ENCODE measurements around the gene ZBTB37.
"Not testable (repeated sequence)": the region's sequence is repeated elsewhere in the genome, so short reads cannot be mapped to it uniquely, and the experiment has no call there.

ZBTB37 gene

GRCh38 chr1:173866413-173867115, 1.6 kb upstream of the ZBTB37 start:
- no peak for DNase-seq

- DNase-seq = no peak
Observed at GRCh38 chr1:173867141-173867752, 933 bp upstream of the ZBTB37 start.

DNA sequence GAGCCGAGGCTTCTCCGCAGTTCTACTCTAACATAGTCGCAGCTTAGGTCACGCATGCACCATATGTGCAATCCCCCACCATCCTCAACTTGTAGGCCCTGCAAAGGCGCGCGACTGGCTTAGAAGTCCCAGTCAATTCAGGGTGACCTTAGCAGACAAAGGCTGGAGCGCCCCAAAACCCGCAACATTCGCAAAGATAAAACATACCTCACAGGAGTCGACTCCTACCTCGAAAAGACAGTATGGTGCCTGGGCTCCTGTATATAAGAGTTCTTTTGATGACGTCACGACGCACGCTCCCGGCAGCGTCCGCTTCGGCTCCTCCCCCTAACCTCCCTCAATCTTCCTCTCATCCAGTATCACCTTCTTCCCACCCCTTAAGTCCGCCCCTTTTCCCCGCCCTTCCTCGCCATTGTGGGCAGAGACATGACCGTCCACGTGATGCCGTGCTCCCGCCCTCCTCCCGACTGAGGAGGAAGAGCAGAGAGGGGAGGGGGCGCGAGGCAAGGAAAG, 371 bp upstream of the ZBTB37 start, which contains the start of gene GAS5:
Gene GAS5, minus strand, starts transcription at position 237 of the 513 bp plus-strand sequence.
- DNase-seq = peak; percentile 55

DNA sequence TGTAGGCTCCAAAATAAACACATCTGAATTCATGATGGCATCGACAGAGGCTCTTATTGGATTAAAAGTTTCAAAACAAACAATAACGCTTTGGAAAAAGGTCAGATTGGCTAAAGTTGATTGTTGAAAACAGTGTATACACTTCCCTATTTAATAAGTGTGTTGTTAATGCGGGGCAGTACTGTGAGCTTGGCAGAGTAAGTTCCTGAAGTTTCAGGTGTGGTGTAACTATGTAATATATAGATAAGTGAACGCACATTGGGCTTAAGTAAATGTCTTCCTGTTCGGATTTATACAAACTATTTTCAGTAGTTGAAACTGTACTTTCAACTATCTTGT, 810 bp downstream of the ZBTB37 start:
- no peak for DNase-seq

DNA sequence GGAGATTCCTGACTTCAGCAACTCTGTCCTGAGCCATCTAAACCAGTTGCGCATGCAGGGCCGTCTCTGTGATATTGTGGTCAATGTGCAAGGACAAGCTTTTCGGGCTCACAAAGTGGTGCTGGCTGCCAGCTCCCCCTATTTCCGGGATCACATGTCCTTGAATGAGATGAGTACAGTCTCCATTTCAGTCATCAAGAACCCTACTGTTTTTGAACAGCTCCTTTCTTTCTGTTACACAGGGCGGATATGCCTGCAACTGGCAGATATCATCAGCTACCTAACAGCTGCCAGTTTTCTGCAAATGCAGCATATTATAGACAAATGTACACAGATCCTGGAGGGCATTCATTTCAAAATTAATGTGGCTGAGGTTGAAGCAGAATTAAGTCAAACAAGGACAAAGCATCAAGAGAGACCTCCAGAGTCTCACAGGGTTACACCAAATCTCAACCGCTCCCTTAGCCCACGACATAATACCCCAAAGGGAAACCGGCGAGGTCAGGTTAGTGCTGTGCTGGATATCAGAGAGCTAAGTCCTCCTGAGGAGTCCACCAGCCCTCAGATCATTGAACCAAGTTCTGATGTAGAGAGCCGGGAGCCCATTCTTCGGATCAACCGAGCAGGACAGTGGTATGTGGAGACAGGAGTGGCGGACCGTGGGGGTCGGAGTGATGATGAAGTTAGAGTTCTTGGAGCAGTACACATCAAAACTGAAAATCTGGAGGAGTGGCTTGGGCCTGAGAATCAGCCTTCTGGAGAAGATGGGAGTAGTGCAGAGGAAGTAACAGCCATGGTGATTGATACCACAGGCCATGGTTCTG, 2.3 kb downstream of the ZBTB37 start:
- no peak for DNase-seq

GRCh38 chr1:173871091-173871490, 2.9 kb downstream of the ZBTB37 start:
- DNase-seq = no peak

- no peak for DNase-seq
Observed at GRCh38 chr1:173871500-173871899, 3.3 kb downstream of the ZBTB37 start.

- no peak for DNase-seq
Observed at GRCh38 chr1:173876732-173877131, 8.6 kb downstream of the ZBTB37 start.

DNA sequence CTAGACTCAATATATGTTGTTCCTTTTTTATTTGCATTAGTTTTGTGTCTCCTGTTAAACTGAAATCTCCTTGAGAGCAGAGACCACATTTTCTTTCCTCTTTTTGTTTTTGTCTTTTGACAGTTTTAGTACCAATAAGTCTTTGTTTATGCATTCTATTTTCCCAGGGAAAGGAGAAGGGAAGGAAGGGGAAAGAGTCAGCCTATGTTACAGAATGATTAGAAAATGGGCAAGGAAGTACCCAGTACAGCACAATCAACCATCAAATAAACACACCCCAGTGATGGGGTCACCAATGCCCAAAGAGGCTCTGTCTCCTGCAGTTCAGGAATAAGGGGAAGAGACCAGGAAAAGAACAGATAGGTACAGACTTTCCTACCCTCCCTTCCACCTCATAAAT, 10.1 kb downstream of the ZBTB37 start:
- no peak for DNase-seq

- DNase-seq = not testable (repeated sequence)
Observed at GRCh38 chr1:173881117-173881516, 12.9 kb downstream of the ZBTB37 start.

- no peak for DNase-seq
Observed at GRCh38 chr1:173884701-173885100, 16.5 kb downstream of the ZBTB37 start.

DNA sequence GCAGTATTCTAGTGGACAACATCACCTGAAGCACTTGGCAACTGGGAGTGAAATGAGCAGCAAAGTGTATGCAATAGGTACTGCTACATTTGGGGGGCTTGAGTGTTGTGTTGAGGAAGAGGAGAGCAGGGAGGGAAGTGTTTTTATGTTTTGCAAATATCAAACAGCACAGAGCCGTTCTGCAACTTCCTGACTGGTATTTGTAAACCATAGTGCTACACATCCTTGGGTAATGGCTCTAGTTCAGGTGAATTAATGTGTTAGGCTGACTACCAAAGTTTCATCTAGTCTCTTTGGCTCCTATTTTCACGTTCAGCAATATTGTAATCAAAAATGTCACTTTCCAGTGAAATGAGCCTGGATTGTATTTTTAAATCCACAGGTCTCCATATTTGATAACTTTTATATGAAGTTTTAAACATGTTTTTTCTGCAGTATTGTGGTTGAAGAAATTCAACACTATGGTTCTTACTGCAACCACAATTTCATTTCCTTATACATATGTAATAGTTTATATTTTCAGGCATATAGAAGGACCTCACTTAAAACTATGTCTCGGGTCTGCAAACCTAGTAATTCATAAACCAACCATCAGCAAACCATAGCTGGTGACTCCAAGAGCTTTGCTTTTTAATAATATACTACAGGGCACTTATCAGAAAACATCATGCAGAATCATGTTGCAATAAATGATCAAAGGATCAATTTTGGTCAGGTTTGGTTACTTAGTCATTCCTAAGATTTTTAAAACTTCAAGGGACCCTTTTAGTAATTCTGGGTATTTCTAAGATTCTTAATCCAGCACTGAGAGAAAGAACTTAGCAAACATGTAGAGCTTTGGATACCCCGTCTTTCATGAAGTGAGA, 18.8 kb downstream of the ZBTB37 start:
- no peak for DNase-seq

- no peak for DNase-seq
Observed at GRCh38 chr1:173887627-173888026, 19.4 kb downstream of the ZBTB37 start.

DNA sequence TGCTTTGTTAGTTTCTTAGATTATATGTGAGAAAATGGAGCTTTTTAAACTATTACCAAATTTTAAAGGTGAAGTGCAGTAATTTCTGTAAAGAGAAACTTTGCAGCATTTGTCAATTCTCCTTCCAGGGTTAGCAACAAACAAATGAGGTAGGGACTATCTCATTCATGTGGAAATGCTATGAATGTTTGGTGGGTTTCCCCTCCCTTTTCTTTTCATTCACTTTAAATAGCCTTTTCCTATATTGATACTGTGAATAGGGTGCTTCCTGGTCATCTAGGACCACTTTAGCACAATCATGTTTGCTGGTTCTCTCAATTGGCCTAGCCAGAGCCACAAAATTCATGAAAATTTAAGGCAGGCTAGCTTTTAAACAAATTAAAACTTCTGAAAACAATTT, 20.6 kb downstream of the ZBTB37 start:
- no peak for DNase-seq

DNA sequence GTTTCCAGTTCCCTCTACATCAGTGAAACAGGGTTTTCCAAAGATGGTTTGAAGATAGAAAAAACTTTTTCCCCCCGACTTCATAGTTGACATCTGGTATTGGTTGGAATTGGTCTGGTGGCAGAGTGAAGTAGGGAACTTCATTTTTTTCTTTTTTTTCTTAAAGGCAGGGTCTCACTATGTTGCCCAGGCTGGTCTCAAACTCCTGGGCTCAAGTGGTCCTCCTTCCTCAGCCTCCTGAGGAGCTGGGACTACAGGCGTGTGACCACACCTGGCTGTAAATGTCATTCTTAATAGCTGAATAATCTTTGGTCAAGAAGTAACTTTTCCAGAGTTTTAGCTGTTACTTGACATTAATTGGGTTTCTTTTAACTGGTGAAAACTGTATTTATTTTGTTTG, 21.7 kb downstream of the ZBTB37 start:
- DNase-seq = no peak

- no peak for DNase-seq
Observed at GRCh38 chr1:173893611-173894010, 25.4 kb downstream of the ZBTB37 start.

GRCh38 chr1:173894189-173894588, 26.0 kb downstream of the ZBTB37 start:
- DNase-seq = no peak

- no peak for DNase-seq
Observed at GRCh38 chr1:173900427-173900826, 32.2 kb downstream of the ZBTB37 start.

DNA sequence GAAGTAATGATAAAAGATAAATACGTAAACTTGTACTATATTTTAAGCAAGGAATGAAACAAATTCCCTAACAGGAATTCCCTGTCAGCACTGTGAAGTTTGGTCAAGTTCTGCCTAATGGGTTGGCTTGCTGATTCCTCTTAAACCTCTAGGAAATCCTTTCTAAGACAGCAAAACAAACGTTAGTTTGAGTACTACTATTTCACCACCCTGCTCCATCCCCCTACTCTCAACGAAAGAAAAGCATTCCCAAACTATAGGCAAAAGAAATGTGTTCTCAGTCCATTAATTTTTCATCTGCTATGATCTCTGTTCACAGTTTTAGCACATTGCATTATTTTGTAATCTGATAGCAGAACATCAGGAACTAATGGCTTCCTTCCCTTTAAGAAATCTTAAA, 32.8 kb downstream of the ZBTB37 start:
- DNase-seq = no peak

DNA sequence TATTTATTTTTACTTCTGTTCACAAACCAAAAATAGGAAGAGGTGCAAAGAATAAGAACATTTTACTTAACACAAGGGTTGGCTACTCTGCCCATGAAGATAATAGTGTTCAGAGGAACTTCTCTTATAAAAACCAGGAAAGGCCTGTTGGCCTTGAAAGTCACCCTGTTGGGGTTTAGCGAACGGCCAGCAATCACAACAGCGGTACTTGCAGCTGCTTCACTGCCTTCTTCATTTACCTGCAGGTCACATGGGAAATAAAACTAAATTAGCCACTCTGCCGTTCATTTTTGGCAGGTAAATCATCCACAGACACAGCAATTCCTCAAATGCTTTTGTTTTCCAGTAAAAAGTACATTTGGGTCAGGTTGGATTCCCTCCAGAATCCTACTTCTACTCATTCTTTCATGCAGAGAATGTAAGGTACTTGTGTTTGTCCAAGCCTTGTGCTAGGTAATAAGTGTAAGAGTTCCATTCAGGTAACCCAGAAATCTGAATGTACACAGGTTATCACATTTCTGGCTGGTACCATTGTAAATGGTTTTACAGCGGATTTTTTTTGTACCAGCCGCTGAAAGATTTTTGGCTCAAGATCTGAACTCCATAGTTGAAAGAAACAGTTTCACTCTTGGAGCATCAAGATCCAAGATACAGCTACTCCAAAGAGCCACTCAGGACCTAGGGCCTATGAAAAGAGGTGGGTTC, 35.8 kb downstream of the ZBTB37 start:
- no peak for DNase-seq

DNA sequence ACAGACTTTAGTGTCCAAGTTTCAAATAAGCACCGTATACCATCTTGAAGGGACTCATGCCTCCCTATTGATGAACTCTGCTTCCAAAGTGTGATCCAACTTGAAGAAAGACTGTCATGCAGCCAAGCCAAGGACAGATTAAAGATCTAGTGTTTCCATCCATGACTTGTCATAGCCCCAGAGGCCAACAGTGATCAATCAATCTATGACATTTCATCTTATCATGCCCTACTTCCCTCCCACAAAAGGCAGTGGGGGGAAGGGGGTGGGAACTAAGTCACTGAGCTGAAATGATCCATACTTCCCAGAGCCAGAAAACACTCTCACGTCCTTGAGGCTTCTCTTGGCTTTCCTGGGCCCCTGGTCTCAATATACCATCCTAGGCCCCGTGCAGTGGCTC, 44.9 kb downstream of the ZBTB37 start:
- DNase-seq = no peak

DNA sequence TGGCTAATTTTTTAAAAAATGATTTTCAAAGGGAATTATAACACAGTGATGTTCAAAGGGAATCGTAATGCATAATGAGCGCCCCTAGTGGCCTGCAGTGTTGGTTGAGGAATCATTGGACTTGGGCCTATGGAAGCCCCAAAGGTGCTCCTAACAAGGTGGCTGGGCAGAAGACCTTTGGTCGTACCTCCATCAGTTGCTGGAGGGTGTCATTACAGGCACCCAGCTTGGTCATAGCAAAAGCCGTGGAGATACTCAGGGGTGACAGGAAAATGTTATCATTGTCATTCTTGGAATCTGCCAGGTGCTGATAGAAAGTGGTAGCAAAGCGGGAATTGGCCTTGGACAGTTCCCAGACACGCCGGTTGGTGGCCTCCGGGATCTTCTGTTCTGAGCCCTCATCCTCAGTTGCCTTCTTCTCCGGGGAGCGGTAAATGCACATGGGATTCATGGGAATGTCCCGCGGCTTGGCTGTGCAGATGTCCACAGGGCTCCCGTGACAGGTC, 46.2 kb downstream of the ZBTB37 start:
- peak; percentile 32 for DNase-seq
